HEK293T (cell line): ENCODE results near the gene GAB1.

Experiments used
- CTCF ChIA-PET: fragments of 350-600 bp; formaldehyde crosslinking; extraction: SDS; loops from one replicate; lab custom pipeline; 2021; ENCODE audit warnings: antibody characterized with exemption, inconsistent platforms; lab: Yijun Ruan, JAX
- POLR2A ChIA-PET: fragments of 350-600 bp; formaldehyde crosslinking; extraction: SDS; loops from one replicate; lab custom pipeline; 2020; ENCODE audit warnings: antibody characterized with exemption, inconsistent platforms; lab: Yijun Ruan, JAX
- DNase-seq: peaks from one replicate; pipeline ENCODE4 v3.0.0; 2012; ENCODE audit warnings: mixed read lengths; ENCODE audit errors: extremely low spot score
- ARNT ChIP-seq: fragments of 450-650 bp; IDR thresholded peaks from 2 replicates; pipeline ENCODE4 v1.6.1; 2017; ENCODE audit warnings: mild to moderate bottlenecking
- BHLHE40 ChIP-seq: fragments of 450-650 bp; IDR thresholded peaks from 2 replicates; pipeline ENCODE4 v1.6.1; 2016; ENCODE audit warnings: mild to moderate bottlenecking, moderate library complexity, borderline replicate concordance
- CTBP1 ChIP-seq: fragments of 450-650 bp; IDR thresholded peaks from 2 replicates; pipeline ENCODE4 v1.6.1; 2016; ENCODE audit warnings: borderline replicate concordance
- ELF4 ChIP-seq: fragments of 450-650 bp; IDR thresholded peaks from 2 replicates; pipeline ENCODE4 v1.6.1; 2017; ENCODE audit warnings: antibody characterized with exemption
- FOXA1 ChIP-seq: fragments of 450-650 bp; IDR thresholded peaks from 2 replicates; pipeline ENCODE4 v1.6.1; 2016; ENCODE audit warnings: mild to moderate bottlenecking
- FOXK2 ChIP-seq: fragments of 450-650 bp; IDR thresholded peaks from 2 replicates; pipeline ENCODE4 v1.6.1; 2016; ENCODE audit warnings: mild to moderate bottlenecking
- FOXM1 ChIP-seq: fragments of 450-650 bp; IDR thresholded peaks from 2 replicates; pipeline ENCODE4 v1.6.1; 2017; ENCODE audit warnings: mild to moderate bottlenecking, borderline replicate concordance
- HDGF ChIP-seq: fragments of 450-650 bp; IDR thresholded peaks from 2 replicates; pipeline ENCODE4 v1.6.1; 2017; ENCODE audit warnings: antibody characterized with exemption, borderline replicate concordance
- L3MBTL2 ChIP-seq: fragments of 450-650 bp; conservative IDR thresholded peaks from 2 replicates; pipeline ENCODE4 v1.6.1; 2016; ENCODE audit warnings: mild to moderate bottlenecking
- LEF1 ChIP-seq: fragments of 450-650 bp; IDR thresholded peaks from 2 replicates; pipeline ENCODE4 v1.6.1; 2017; ENCODE audit warnings: mild to moderate bottlenecking, borderline replicate concordance
- NFRKB ChIP-seq: fragments of 450-650 bp; IDR thresholded peaks from 2 replicates; pipeline ENCODE4 v1.6.1; 2016; ENCODE audit warnings: mild to moderate bottlenecking, moderate library complexity
- SP1 ChIP-seq: fragments of 450-650 bp; IDR thresholded peaks from 2 replicates; pipeline ENCODE4 v1.6.1; 2017
- TARDBP ChIP-seq: fragments of 450-650 bp; IDR thresholded peaks from 2 replicates; pipeline ENCODE4 v1.6.1; 2016
- ZNF384 ChIP-seq: fragments of 450-650 bp; IDR thresholded peaks from 2 replicates; pipeline ENCODE4 v1.6.1; 2016
- TF ChIP-seq, protein P1 (sequence below): fragments of 450-650 bp; IDR thresholded peaks from 2 replicates; pipeline ENCODE4 v1.6.1; 2016

Gene GAB1

DNA sequence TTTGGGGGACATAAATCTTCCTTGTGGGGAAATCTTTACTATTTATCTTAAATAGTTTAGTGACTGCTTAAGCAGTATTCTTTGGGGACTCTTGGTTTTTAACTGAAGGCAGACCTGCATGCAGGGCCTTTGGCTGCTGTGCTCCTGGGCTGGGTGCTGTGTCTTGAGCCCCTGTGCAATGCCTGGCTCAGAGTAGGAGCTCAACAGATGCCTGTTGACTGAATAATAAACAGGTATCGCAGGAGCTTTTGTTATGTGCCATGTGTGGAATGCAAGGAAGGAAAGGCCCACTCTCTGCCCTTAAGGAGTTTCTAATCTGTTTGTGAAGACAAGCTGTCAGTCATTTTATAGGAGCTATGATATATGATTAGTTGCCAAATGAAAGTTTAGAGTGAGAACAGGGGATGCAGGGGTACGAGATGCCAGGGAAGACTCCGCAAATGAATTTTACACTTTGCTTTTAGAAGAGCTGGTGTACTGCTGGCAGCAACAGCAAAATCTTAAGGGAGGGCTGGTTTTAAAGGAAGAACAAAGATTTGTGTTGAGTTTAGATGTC lies 6.7 kb downstream of the GAB1 start:
- TF ChIP-seq L3MBTL2 (no peak), CTBP1 (no peak)
- TF ChIP-seq, protein P1, sequence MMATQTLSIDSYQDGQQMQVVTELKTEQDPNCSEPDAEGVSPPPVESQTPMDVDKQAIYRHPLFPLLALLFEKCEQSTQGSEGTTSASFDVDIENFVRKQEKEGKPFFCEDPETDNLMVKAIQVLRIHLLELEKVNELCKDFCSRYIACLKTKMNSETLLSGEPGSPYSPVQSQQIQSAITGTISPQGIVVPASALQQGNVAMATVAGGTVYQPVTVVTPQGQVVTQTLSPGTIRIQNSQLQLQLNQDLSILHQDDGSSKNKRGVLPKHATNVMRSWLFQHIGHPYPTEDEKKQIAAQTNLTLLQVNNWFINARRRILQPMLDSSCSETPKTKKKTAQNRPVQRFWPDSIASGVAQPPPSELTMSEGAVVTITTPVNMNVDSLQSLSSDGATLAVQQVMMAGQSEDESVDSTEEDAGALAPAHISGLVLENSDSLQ: peak; percentile 68
- DNase-seq: no peak
- ChIA-PET POLR2A (no interaction called here), CTCF (interaction anchor here (0.7 kb wide), 1 partner anchor 53 kb away, joined by 3 read pairs; no protein-coding TSS in a partner anchor)

DNA sequence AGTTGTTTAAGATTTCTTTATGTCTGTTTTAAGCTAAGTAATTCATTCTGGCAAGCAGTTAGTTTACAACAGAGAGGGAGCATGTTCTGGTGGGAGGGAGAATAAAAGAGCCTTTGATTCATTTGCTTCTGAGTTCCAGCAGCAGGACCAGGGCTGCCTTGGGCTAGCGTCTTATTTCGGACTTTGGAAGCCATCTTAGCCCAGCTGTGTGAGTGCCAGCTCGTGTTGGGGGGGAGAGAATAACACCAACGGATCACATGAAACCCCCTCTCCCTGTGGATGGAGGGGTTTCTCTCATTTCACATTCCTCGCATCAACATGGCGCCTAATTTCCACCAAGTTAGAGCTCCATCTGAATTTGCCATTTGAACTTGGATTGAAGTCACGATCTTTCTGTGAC lies 7.4 kb downstream of the GAB1 start:
- ChIA-PET CTCF (interaction anchor here (1.4 kb wide), 1 partner anchor 55 kb away, joined by 4 read pairs; no protein-coding TSS in a partner anchor), POLR2A (no interaction called here)
- DNase-seq: no peak
- TF ChIP-seq, protein P1: no peak
- TF ChIP-seq BHLHE40: no peak
- TF ChIP-seq LEF1: no peak

- ChIA-PET POLR2A (interaction anchor here (2.6 kb wide), 1 partner anchor 7 kb away, joined by 13 read pairs; the partner anchor contains the start of gene GAB1), CTCF (interaction anchor here (1.4 kb wide), 1 partner anchor 54 kb away, joined by 4 read pairs; no protein-coding TSS in a partner anchor)
- TF ChIP-seq HDGF: no peak
- no peak for TF ChIP-seq CTBP1
- TF ChIP-seq FOXM1: no peak
- TF ChIP-seq ELF4: no peak
- no peak for TF ChIP-seq SP1
- no peak for TF ChIP-seq BHLHE40
- no peak for TF ChIP-seq NFRKB
- TF ChIP-seq, protein P1: no peak
- no peak for TF ChIP-seq FOXK2
- TF ChIP-seq LEF1: no peak
- no peak for TF ChIP-seq TARDBP
- no peak for DNase-seq
These were observed 8.1 kb downstream of the GAB1 start for GRCh38 chr4:143344774-143345173.

DNA sequence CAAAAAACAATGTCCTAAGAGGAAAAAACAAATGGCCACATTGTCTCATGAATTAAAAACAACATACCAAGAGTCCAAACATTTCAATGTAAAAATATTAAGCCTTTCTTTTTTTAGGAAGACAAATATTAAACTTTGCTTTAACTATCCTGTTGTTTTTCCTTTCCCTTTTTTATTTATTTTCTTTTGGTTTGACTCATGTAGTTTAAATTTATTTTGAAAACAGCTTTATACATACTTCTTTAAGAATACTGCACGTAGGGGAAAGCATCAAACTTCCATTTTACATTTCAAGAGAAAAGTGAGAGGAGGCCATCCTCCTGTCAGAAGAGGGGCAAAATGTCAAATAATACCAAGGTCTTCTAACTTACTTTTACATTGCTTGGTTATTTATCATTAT lies 8.7 kb downstream of the GAB1 start:
- no peak for DNase-seq
- CTCF ChIA-PET: interaction anchor here (1.4 kb wide), 1 partner anchor 54 kb away, joined by 4 read pairs; no protein-coding TSS in a partner anchor
- no peak for TF ChIP-seq L3MBTL2
- POLR2A ChIA-PET: interaction anchor here (0.6 to 2.6 kb wide), 2 partner anchors 8 to 37 kb away, joined by 4 to 13 read pairs; partner anchors contain the start of gene GAB1

- TF ChIP-seq FOXK2 (no peak), FOXA1 (no peak), CTBP1 (no peak), ELF4 (no peak), TARDBP (no peak), SP1 (no peak), ARNT (no peak)
- TF ChIP-seq, protein P1: no peak
These were observed 9.5 kb downstream of the GAB1 start for GRCh38 chr4:143346206-143346605.

GRCh38 chr4:143347484-143348111 lies 10.9 kb downstream of the GAB1 start:
- ChIA-PET CTCF (no interaction called here), POLR2A (interaction anchor here (0.8 to 1.1 kb wide), 2 partner anchors 8 to 10 kb away, joined by 3 to 6 read pairs; no protein-coding TSS in a partner anchor)
- TF ChIP-seq L3MBTL2 (no peak), ELF4 (no peak), ZNF384 (no peak), FOXM1 (no peak), SP1 (no peak), ARNT (no peak), FOXA1 (no peak), CTBP1 (no peak), BHLHE40 (no peak), TARDBP (no peak), FOXK2 (no peak), NFRKB (no peak)
- DNase-seq: no peak

More at GRCh38 chr4:143346206-143346605, 9.5 kb downstream of the GAB1 start:
- CTCF ChIA-PET: no interaction called here
- no peak for DNase-seq
- POLR2A ChIA-PET: interaction anchor here (0.6 to 2.6 kb wide), 2 partner anchors 9 to 36 kb away, joined by 4 to 13 read pairs; partner anchors contain the start of gene GAB1
